HEK293 (cell line): ENCODE data around the gene CDH23.

Experiments
- CTCF ChIA-PET: fragments of 350-600 bp; formaldehyde crosslinking; extraction: SDS; loops from one replicate; lab custom pipeline; 2021; ENCODE audit warnings: antibody characterized with exemption; lab: Yijun Ruan, JAX
- POLR2A ChIA-PET: fragments of 300-600 bp; formaldehyde crosslinking; extraction: SDS; loops from one replicate; lab custom pipeline; 2020; ENCODE audit warnings: antibody characterized with exemption, inconsistent platforms; lab: Yijun Ruan, JAX
- H3K27ac ChIP-seq: fragments of 200-500 bp; sonication (Bioruptor generic); 2 replicates; pipeline ENCODE4 v1.5.1; 2014; ENCODE audit warnings: low read depth, low read length, control low read depth, inconsistent platforms; ENCODE audit errors: extremely low read depth
- H3K36me3 ChIP-seq, 2 experiments: fragments of 200-500 bp in 1 of 2; sonication (Bioruptor generic) in 1 of 2; 1 replicate in 1 of 2; 2 replicates in 1 of 2; pipeline ENCODE4 v1.5.1; 2014 to 2017; ENCODE audit warnings: inconsistent platforms in 2 of 2, low read length in 2 of 2; ENCODE audit not compliant: control insufficient read depth in 2 of 2, insufficient read depth in 1 of 2
- H3K4me1 ChIP-seq: fragments of 200-500 bp; sonication (Bioruptor generic); 2 replicates; pipeline ENCODE4 v1.5.1; 2014; ENCODE audit warnings: mild to moderate bottlenecking, low read length, inconsistent platforms; ENCODE audit not compliant: control insufficient read depth, insufficient read depth
- H3K4me3 ChIP-seq: 2 replicates; pipeline ENCODE4 v1.5.1; 2011; ENCODE audit warnings: low read depth, mild to moderate bottlenecking, control low read depth, low read length, moderate library complexity
- H3K9me3 ChIP-seq: fragments of 200-500 bp; sonication (Bioruptor generic); 2 replicates; pipeline ENCODE4 v1.5.1; 2014; ENCODE audit warnings: low read depth, low read length, inconsistent platforms; ENCODE audit not compliant: control insufficient read depth, insufficient read depth
- BCL11A ChIP-seq: fragments of 450-650 bp; formaldehyde crosslinking; IDR thresholded peaks from 2 replicates; pipeline ENCODE4 v1.5.1; 2016; ENCODE audit warnings: low read depth, missing biosample characterization, missing genetic modification characterization
- ZFHX2 ChIP-seq: fragments of 450-650 bp; formaldehyde crosslinking; conservative IDR thresholded peaks from 2 replicates; pipeline ENCODE4 v1.5.1; 2016; ENCODE audit warnings: missing biosample characterization, missing genetic modification characterization
- ZNF239 ChIP-seq: fragments of 450-650 bp; formaldehyde crosslinking; IDR thresholded peaks from 2 replicates; pipeline ENCODE4 v1.5.1; 2016; ENCODE audit warnings: missing biosample characterization, missing genetic modification characterization
- ZNF629 ChIP-seq: fragments of 450-650 bp; formaldehyde crosslinking; IDR thresholded peaks from 2 replicates; pipeline ENCODE4 v1.5.1; 2017; ENCODE audit warnings: missing biosample characterization, missing genetic modification characterization
- ZNF76 ChIP-seq: fragments of 450-650 bp; formaldehyde crosslinking; IDR thresholded peaks from 2 replicates; pipeline ENCODE4; 2016; ENCODE audit warnings: low read depth, missing biosample characterization, missing genetic modification characterization, borderline replicate concordance
- TF ChIP-seq, protein P1 (sequence below): fragments of 450-650 bp; formaldehyde crosslinking; IDR thresholded peaks from 2 replicates; pipeline ENCODE4 v1.5.1; 2016; ENCODE audit warnings: missing biosample characterization, missing genetic modification characterization, low read depth
- TF ChIP-seq, protein P2 (sequence below): fragments of 450-650 bp; formaldehyde crosslinking; IDR thresholded peaks from 2 replicates; pipeline ENCODE4 v1.5.1; 2016; ENCODE audit warnings: missing biosample characterization, missing genetic modification characterization
- TF ChIP-seq, protein P3 (sequence below): fragments of 450-650 bp; formaldehyde crosslinking; IDR thresholded peaks from 2 replicates; pipeline ENCODE4 v1.5.1; 2016; ENCODE audit warnings: missing biosample characterization, missing genetic modification characterization
- TF ChIP-seq, protein P4 (sequence below): fragments of 450-650 bp; formaldehyde crosslinking; IDR thresholded peaks from 2 replicates; pipeline ENCODE4 v1.5.1; 2016; ENCODE audit warnings: missing biosample characterization, missing genetic modification characterization

The CDH23 gene

GRCh38 chr10:71761105-71761511 lies 364.4 kb downstream of the CDH23 start:
- no peaks in the 10 kb centered on the region for H3K9me3 ChIP-seq
- H3K36me3 ChIP-seq, result no peaks in the 10 kb centered on the region
- no peak overlapping the region for H3K27ac ChIP-seq
- CTCF ChIA-PET, result no interaction called here
- H3K4me1 ChIP-seq, result no peaks in the 10 kb centered on the region
- peak; percentile 36; the same call in 1 of the 2 replicates for TF ChIP-seq ZNF629 (tag by site-specific recombination)
- TF ChIP-seq, protein P1, sequence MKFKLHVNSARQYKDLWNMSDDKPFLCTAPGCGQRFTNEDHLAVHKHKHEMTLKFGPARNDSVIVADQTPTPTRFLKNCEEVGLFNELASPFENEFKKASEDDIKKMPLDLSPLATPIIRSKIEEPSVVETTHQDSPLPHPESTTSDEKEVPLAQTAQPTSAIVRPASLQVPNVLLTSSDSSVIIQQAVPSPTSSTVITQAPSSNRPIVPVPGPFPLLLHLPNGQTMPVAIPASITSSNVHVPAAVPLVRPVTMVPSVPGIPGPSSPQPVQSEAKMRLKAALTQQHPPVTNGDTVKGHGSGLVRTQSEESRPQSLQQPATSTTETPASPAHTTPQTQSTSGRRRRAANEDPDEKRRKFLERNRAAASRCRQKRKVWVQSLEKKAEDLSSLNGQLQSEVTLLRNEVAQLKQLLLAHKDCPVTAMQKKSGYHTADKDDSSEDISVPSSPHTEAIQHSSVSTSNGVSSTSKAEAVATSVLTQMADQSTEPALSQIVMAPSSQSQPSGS (tag by site-specific recombination), result peak; percentile 48; the same call in 1 of the 2 replicates
- peak; percentile 18; the same call in 1 of the 2 replicates for TF ChIP-seq ZFHX2
- TF ChIP-seq, protein P2, sequence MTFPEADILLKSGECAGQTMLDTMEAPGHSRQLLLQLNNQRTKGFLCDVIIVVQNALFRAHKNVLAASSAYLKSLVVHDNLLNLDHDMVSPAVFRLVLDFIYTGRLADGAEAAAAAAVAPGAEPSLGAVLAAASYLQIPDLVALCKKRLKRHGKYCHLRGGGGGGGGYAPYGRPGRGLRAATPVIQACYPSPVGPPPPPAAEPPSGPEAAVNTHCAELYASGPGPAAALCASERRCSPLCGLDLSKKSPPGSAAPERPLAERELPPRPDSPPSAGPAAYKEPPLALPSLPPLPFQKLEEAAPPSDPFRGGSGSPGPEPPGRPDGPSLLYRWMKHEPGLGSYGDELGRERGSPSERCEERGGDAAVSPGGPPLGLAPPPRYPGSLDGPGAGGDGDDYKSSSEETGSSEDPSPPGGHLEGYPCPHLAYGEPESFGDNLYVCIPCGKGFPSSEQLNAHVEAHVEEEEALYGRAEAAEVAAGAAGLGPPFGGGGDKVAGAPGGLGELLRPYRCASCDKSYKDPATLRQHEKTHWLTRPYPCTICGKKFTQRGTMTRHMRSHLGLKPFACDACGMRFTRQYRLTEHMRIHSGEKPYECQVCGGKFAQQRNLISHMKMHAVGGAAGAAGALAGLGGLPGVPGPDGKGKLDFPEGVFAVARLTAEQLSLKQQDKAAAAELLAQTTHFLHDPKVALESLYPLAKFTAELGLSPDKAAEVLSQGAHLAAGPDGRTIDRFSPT (tag by site-specific recombination), result peak; percentile 56; the same call in 1 of the 2 replicates
- no peak for TF ChIP-seq ZNF76 (tag by site-specific recombination)
- TF ChIP-seq, all 188 proteins: peak for 4
- POLR2A ChIA-PET, result interaction anchor here (0.5 kb wide), 1 partner anchor 863 kb away, joined by 3 read pairs; no protein-coding TSS in a partner anchor
- no peak overlapping the region for H3K4me3 ChIP-seq

DNA sequence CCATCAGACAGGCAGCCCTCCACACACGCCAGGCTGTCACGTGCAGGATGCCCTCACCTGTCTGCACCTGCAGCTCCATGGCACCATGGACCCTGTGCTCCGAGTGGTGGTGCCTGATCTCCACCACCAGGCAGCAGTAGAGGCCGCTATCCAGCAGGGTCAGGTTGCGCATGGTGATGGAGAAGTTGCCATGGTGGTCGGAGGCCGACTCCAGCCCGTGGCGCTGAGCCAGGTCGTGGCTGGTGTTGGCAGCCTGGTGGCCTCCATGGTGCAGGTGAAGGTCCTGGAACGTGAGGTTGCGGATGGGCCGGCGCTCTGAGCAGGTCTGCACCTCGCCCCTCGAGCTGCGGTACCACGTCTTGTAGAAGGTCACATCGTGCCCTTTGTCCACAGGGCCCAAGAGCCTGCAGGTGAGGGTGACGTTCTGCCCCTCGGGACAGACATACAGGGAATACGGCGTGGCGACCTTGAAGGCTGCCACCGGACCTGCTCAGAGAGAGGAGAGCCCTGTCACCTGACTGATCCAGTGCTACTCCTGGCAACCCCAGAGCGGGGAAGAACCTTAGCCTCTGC lies 364.9 kb downstream of the CDH23 start:
- TF ChIP-seq, protein P3, sequence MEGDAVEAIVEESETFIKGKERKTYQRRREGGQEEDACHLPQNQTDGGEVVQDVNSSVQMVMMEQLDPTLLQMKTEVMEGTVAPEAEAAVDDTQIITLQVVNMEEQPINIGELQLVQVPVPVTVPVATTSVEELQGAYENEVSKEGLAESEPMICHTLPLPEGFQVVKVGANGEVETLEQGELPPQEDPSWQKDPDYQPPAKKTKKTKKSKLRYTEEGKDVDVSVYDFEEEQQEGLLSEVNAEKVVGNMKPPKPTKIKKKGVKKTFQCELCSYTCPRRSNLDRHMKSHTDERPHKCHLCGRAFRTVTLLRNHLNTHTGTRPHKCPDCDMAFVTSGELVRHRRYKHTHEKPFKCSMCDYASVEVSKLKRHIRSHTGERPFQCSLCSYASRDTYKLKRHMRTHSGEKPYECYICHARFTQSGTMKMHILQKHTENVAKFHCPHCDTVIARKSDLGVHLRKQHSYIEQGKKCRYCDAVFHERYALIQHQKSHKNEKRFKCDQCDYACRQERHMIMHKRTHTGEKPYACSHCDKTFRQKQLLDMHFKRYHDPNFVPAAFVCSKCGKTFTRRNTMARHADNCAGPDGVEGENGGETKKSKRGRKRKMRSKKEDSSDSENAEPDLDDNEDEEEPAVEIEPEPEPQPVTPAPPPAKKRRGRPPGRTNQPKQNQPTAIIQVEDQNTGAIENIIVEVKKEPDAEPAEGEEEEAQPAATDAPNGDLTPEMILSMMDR (tag by site-specific recombination), result 0 out of 2 replicates have a peak, but pooled peaks have one; percentile 10
- peak; percentile 89 for TF ChIP-seq ZNF239 (tag by site-specific recombination)
- TF ChIP-seq, protein P4, sequence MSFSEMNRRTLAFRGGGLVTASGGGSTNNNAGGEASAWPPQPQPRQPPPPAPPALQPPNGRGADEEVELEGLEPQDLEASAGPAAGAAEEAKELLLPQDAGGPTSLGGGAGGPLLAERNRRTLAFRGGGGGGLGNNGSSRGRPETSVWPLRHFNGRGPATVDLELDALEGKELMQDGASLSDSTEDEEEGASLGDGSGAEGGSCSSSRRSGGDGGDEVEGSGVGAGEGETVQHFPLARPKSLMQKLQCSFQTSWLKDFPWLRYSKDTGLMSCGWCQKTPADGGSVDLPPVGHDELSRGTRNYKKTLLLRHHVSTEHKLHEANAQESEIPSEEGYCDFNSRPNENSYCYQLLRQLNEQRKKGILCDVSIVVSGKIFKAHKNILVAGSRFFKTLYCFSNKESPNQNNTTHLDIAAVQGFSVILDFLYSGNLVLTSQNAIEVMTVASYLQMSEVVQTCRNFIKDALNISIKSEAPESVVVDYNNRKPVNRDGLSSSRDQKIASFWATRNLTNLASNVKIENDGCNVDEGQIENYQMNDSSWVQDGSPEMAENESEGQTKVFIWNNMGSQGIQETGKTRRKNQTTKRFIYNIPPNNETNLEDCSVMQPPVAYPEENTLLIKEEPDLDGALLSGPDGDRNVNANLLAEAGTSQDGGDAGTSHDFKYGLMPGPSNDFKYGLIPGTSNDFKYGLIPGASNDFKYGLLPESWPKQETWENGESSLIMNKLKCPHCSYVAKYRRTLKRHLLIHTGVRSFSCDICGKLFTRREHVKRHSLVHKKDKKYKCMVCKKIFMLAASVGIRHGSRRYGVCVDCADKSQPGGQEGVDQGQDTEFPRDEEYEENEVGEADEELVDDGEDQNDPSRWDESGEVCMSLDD (tag by site-specific recombination), result no peak
- TF ChIP-seq, all 188 proteins: peak for 2
- CTCF ChIA-PET, result interaction anchor here (0.5 to 0.6 kb wide), 3 partner anchors 69 to 376 kb away, joined by 3 to 6 read pairs (median 3); no protein-coding TSS in a partner anchor
- no peaks in the 10 kb centered on the region for H3K9me3 ChIP-seq
- H3K4me3 ChIP-seq, result no peak overlapping the region
- H3K4me1 ChIP-seq, result no peaks in the 10 kb centered on the region
- H3K36me3 ChIP-seq, result no peaks in the 10 kb centered on the region
- POLR2A ChIA-PET, result interaction anchor here (0.5 kb wide), 1 partner anchor 863 kb away, joined by 3 read pairs; no protein-coding TSS in a partner anchor
- H3K27ac ChIP-seq, result no peak overlapping the region

DNA sequence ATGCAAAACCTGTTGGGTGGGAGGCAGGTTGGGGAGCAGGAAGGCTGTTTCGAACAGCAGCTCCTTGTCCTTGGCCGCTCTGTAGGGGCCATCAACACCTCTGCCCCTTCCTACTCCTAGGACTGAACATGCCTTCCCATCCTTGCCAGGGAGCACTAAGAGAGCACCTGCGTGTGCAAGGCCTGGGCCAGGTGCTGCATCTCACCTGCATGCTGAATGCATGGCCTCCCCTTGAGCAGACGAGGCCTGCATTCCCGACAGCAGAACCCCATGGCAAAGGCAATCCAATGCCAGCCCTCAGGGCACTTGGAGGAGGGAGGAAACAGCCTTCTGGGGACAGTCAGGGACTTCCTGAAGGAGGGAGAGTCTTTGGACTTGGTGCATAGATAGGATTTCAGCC lies 365.6 kb downstream of the CDH23 start:
- no peak overlapping the region for H3K27ac ChIP-seq
- no peak overlapping the region for H3K4me3 ChIP-seq
- H3K9me3 ChIP-seq, result no peaks in the 10 kb centered on the region
- ChIA-PET POLR2A (no interaction called here), CTCF (interaction anchor here (0.5 to 0.7 kb wide), 4 partner anchors 69 to 526 kb away, joined by 3 to 6 read pairs (median 3); no protein-coding TSS in a partner anchor)
- H3K4me1 ChIP-seq, result no peaks in the 10 kb centered on the region
- no peak for TF ChIP-seq BCL11A (tag by site-specific recombination)
- TF ChIP-seq, all 188 proteins: peak for 0
- no peaks in the 10 kb centered on the region for H3K36me3 ChIP-seq
